NCI-H510A (cell line): ENCODE results near the gene HIGD2B.
"Not testable (repeated sequence)": the region's sequence is repeated elsewhere in the genome, so short reads cannot be mapped to it uniquely, and the experiment has no call there.

Experiments used
- DNase-seq: peaks from one replicate; lab custom pipeline; 2025; lab: John Stamatoyannopoulos, UW

The HIGD2B gene

DNA sequence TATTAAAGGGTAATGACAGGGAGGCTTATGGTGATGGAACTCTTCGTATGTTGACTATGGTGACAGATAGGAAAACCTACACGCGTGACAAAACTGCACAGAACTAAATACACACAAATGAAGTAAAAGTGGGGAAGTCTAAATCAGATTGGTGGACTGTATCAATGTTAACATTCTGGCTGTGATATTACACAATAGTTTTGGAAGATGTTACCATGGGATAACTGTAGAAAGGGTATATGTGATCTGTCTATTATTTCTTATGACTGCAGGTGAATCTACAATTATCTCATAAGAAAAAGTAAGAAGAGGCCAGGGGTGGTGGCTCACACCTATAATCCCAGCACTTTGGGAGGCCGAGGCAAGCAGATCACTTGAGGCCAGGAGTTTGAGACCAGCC, 9.1 kb downstream of the HIGD2B start:
- no peak for DNase-seq

DNA sequence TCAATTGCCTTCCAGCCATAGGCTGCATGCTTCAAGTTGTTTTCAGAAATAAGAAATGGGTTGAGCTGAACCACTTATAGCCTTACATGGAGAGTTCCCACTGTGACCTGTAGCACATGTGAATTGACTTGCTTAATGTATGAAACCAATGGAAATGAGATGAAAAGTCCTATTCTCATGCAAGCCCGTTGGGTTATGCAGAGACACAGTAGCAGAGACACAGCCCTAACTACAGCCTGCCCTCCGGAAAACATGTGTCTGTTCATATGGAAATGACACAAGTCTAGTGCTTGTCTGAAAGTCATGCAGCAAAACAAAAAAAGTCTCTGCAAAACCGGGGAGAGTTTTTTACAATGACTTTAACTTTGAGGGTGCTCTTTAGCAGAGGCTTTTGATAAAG, 14.5 kb downstream of the HIGD2B start:
- DNase-seq: no peak

DNA sequence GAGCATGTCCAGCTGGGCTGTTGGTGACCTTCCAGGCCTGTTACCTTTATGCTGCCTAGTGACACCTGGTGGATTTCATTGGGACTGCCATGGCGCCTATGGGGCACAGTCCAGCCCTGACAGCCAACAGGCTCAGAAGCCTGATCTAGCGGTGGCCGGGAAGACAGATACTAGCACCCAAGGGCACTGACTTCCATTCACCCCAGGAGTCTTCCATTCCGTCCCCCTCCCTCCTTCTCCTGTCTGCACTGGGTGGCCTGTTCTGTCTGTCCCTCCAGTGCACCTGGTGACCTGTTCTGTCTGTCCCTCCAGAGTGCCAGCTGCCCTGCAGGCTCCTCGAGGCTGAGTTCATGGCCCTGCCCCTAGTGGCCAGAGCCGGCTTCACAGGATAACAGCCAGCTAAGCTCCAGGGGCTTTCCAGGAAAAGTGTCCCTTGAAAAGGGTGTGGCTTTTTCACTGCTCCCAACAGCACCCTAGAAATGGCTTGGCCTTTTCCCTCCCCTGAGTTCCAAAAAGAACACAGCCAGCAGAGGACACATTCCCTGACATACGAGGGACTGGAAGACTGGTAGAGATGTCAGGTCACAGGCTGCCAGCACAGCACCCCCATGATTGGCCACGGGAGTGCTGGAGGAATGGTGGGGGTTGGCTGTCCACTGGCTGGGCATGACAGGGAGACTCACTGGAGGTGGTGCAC, 15.2 kb downstream of the HIGD2B start:
- DNase-seq: not testable (repeated sequence)

- not testable (repeated sequence) for DNase-seq
These were observed 16.2 kb downstream of the HIGD2B start for GRCh38 chr15:72669803-72670202.

GRCh38 chr15:72665706-72666105, 20.3 kb downstream of the HIGD2B start:
- not testable (repeated sequence) for DNase-seq

DNA sequence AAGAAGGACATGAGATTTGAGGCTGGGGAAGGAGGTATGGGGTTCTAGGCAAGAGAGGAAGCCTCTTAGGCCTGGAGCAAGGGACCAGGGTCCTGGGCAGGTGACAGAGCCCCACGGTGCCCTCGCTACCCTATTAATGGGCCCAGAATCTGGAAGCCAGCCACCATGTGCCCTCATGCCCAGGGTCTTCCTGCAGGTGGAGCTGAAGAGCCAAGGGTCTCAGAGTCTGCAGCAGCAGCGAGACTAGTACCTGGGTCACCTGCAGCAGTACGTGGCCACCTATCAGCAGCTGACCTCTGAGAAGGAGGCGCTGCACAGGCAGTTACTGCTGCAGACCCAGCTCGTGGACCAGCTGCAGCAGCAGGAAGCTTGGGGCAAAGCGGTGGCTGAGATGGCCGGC, 22.1 kb downstream of the HIGD2B start:
- not testable (repeated sequence) for DNase-seq

- not testable (repeated sequence) for DNase-seq
These were observed 24.9 kb downstream of the HIGD2B start for GRCh38 chr15:72661081-72661480.

- not testable (repeated sequence) for DNase-seq
These were observed 30.0 kb downstream of the HIGD2B start for GRCh38 chr15:72656014-72656413.

DNA sequence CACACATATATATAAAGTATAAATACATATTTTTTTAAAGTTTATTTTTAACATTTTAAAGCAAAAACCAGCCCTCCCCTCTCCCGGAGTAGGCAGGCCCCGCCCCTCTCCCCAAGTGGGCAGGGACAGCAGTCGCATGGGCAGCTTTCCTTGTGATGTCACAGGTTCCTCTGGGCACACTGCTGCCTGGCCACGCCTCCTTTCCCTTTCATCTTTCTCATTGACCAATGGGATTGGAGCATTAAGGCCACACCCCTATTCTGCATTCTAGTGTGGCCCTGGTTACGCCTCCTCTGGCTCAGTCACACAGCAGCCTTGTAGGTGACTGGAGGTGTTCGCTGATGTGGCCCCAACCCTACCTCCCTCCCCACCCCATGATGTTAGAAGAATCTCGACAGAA, 31.6 kb downstream of the HIGD2B start, which contains the start of gene GOLGA6B:
Gene GOLGA6B, plus strand, starts transcription at position 301 of the 400 bp plus-strand sequence. Its CDS starts 41 bp downstream, at position 342.
- DNase-seq: not testable (repeated sequence)

GRCh38 chr15:72648631-72649253, 37.2 kb downstream of the HIGD2B start:
- not testable (repeated sequence) for DNase-seq

DNA sequence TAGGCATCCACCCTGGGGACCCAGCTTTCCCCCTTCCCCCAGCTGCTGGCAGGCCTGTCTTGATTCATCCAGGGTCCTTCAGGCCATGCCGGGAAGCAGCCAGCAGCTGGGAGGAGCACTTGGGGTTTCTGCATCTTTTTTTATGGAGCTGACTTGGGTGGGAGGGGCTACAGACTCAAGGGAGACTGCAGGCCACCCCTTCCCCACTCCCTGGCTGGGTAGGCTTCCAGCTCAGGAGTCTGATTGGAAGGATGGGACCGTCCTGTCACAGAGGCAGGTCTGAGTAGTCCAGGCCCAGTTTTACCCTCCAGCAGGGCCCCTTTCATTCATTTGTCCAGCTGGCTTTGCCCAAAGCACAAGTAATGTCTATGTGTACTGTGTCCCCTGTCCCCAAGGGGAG, 43.7 kb downstream of the HIGD2B start:
- DNase-seq: not testable (repeated sequence)

GRCh38 chr15:72639759-72640483, 46.1 kb downstream of the HIGD2B start:
- not testable (repeated sequence) for DNase-seq

DNA sequence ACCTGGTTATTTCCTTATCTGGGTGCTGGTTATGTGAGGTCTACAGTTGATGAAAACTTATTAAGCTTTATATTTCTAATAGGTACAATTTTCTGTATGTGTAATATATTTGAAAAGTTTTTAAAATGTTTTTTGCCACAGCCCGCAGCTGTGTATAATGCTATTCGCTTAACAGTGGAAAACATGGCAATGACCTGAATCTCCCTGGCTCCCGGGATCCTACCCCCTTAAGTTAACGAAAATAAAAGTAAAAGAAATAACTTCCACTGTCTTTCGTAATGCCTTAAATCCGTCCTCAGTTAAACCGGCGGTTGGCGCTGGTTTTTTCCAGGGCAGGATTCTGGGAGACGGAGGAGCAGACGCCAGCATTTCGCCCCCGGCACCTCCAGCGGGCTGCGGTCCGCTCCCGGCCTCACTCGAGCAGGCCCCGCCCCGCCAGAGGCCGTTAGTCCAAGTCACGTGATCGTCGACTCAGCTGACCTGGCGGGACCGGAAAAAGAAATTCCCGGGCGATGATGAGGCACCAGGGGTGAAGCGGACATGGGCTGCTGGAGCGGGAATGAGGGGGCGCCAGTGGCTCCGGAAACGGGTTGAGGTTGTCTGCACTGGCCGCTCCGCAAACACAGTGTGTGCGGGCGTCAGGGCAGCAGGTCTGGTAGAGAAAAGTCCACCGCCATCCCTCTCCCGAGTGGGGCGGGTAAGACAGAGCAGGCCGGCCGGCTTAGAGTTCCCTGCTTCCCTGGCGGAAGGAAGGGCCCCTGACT, 49.3 kb downstream of the HIGD2B start:
- DNase-seq: not testable (repeated sequence)

DNA sequence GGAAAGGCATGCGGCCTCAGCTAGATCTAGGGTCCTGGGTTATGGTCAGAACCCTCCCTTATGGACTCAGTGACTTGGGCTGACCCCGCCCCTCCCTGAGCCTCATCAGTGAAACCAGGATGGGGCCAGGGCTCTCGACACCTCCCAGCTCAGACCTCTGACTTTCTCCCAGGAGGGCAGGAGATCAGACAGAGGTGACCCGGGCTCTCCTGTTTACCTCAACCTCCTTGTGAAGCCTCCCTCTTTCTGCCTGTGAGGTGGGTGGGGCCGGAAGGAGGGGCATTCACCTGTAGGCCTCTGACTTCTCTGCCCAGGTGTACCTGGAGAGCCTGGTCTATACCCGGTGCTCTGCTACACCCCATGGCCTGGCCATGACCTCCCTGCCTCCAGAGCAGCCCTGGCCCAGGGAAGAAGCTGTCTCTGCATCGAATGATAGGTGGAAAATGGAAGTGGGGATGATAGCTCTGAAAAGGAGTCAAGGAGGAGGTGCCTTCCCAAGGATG, 56.9 kb downstream of the HIGD2B start:
- not testable (repeated sequence) for DNase-seq

DNA sequence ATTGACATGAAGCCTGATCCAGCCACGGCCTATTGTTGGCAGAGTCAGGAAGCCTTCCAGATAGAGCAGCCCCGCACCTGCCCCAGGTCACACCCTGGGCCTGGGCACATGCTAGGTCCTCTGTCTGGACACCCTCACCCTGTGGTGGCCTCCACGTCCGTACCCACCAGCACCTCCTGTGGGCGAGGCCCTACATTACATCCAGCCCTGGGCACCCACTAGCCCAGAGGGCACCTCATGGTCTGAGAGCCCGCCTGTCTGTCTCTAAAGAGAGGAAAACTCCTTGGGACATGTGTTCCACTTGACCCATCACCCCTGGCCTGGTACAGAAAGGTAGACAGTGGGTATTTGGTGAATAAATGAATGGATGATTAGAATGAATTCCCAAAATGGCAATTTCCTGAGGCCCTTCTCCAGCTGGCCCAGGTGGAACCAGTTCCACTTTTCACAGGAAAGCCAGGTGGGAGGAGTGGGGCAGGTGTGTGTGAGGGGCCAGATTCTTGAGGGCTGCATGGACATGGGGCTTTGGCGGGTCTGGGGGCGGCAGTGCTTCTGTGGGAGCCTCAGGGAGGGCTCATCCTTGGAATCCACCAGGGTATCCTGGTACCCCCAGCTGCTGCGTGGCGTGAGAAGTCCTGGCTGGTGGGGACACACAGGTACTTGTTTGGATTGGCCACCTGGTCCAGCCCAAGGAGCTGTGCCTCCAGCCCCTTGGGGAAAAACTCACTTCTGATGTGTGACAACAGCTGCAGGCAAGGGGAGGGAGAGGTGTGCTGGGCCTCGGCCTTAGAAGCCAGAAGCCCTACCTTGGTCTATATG, 57.5 kb downstream of the HIGD2B start:
- not testable (repeated sequence) for DNase-seq

DNA sequence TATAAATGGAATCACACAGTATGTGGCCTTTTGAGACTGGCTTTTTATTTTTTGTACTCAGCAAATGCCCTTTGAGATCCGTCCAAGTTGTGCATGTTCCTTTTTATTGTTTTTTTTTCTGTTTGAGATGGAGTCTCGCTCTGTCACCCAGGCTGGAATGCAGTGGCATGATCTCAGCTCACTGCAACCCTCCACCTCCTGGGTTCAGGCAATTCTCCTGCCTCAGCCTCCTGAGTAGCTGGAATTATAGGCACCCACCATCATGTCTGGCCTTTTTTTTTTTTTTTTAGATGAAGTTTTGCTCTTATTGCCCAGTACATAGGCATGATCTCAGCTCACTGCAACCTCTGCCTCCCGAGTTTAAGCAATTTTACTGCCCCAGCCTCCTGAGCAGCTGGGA, 59.8 kb downstream of the HIGD2B start:
- not testable (repeated sequence) for DNase-seq
